ENCODE measurements around the gene INPP5A.

The INPP5A gene

DNA sequence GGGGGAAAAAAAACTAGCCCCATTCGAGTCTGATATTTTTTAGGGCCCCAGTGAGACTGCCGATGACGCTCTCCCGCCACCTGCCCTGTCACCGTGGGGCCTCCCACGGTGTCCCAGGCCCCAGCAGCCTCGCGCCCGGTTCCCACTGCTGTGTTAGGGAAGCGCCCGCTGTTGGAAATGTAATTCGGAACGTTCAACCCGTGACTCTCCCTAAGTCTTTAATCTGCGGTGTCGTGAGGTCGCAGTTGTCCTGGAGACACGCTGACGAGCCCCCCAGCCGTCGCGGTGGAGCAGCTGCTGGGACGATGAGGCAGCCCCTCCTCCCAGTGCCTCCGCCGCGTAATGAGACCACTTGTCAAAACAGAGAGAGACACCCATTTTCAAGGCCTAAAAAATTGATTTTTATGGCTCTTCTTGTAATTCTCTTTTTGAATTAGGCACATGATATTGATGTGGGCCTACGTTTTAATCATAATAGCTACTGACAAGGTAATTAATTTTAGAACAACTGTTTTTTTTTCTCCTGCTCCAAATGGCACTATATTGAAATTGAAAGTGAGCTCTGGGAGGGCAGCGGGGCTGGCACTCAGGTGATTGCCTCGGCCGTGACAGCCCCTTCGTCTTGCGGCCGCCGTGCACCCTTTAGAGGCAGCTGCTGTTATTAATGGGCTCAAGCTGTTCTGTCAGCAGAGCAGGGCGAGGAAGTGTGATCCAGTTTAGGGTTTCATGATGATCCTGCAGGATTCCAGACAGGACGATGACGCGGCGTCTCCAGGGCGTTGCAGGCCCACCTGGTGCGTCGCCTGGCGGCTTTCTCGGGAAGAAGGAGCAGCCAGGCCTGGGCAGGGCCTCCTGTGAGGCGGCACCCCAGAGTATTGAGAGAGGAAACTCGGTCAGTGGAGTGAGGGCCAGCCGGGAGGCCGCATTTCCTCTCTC is 185.1 kb downstream of the INPP5A start:
- H3K27me3 ChIP-seq (ENCODE audit: insufficient read depth, low read length, poor library complexity), result no peaks in the 10 kb centered on the region
- no peaks in the 10 kb centered on the region for H3K4me1 ChIP-seq (ENCODE audit: control insufficient read depth, low read depth, low read length)
- WGBS (ENCODE audit: extremely low coverage, insufficient coverage, low lambda C conversion rate), result no CpG with 5 or more reads among the region's 48 CpGs
- H2BK15ac ChIP-seq (replicated peaks; ENCODE audit: low read depth), result no peak overlapping the region
- H3K56ac ChIP-seq (ENCODE audit: low read length), result no peak overlapping the region
- H3K4ac ChIP-seq (ENCODE audit: low read depth, low read length), result no peak overlapping the region
- H3K27ac ChIP-seq (ENCODE audit: low read depth, low read length), result no peak overlapping the region
- no peaks in the 10 kb centered on the region for H3K79me2 ChIP-seq (ENCODE audit: control insufficient read depth, insufficient read depth, low read length)
- H2AK5ac ChIP-seq (ENCODE audit: low read length), result no peak overlapping the region
- no peak overlapping the region for H2BK5ac ChIP-seq (ENCODE audit: low read length)
- H4K8ac ChIP-seq (ENCODE audit: low read depth, low read length), result no peak overlapping the region
- H3K79me1 ChIP-seq (ENCODE audit: low read length), result no peaks in the 10 kb centered on the region
- no peak overlapping the region for H4K5ac ChIP-seq (ENCODE audit: low read length)
- DNase-seq, result no peak
- no peak overlapping the region for H3K4me3 ChIP-seq (ENCODE audit: low read length)
- no peak overlapping the region for H2BK120ac ChIP-seq (ENCODE audit: low read depth, low read length)
- no peaks in the 10 kb centered on the region for H3K36me3 ChIP-seq (ENCODE audit: control insufficient read depth, insufficient read depth, low read length)
- H3K23ac ChIP-seq (ENCODE audit: low read length), result no peak overlapping the region
- no peak overlapping the region for H3K4me2 ChIP-seq (ENCODE audit: low read length)
- H3K9ac ChIP-seq (ENCODE audit: low read length), result no peak overlapping the region
- no peak overlapping the region for H3K18ac ChIP-seq (ENCODE audit: low read length)

DNA sequence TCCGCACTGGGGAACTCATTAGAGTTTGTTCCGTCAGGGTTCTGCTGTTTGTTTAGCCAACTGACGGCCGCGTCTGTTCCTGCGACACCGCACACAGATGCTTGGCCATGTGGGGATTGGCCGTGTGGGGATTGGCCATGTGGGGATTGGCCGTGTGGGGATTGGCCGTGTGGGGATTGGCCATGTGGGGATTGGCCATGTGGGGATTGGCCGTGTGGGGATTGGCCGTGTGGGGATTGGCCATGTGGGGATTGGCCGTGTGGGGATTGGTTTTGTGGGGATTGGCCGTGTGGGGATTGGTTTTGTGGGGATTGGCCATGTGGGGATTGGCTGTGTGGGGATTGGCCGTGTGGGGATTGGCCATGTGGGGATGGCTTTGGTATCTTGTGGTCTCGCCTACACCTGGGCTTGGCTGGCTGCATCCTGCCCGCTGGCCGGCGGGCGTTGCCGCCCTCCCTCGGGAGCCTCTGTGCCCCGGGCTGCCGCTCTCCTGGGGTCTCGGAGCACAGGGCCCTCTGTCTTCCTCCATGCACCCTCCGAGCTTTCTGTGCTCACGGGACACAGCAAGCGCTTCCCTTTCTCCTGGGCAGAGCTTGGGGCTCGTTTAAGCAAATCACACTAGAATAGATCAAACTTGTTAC is 185.9 kb downstream of the INPP5A start:
- H3K27me3 ChIP-seq (ENCODE audit: insufficient read depth, low read length, poor library complexity), result no peaks in the 10 kb centered on the region
- H2BK5ac ChIP-seq (ENCODE audit: low read length), result no peak overlapping the region
- H3K27ac ChIP-seq (ENCODE audit: low read depth, low read length), result no peak overlapping the region
- no peak overlapping the region for H3K4me2 ChIP-seq (ENCODE audit: low read length)
- H3K56ac ChIP-seq (ENCODE audit: low read length), result no peak overlapping the region
- H3K9ac ChIP-seq (ENCODE audit: low read length), result no peak overlapping the region
- H2AK5ac ChIP-seq (ENCODE audit: low read length), result no peak overlapping the region
- H3K23ac ChIP-seq (ENCODE audit: low read length), result no peak overlapping the region
- H2BK15ac ChIP-seq (replicated peaks; ENCODE audit: low read depth), result no peak overlapping the region
- no peaks in the 10 kb centered on the region for H3K79me1 ChIP-seq (ENCODE audit: low read length)
- no peak overlapping the region for H4K5ac ChIP-seq (ENCODE audit: low read length)
- H3K79me2 ChIP-seq (ENCODE audit: control insufficient read depth, insufficient read depth, low read length), result no peaks in the 10 kb centered on the region
- no CpG with 5 or more reads among the region's 29 CpGs for WGBS (ENCODE audit: extremely low coverage, insufficient coverage, low lambda C conversion rate)
- H3K4me1 ChIP-seq (ENCODE audit: control insufficient read depth, low read depth, low read length), result no peaks in the 10 kb centered on the region
- no peak for DNase-seq
- H3K4me3 ChIP-seq (ENCODE audit: low read length), result no peak overlapping the region
- H4K8ac ChIP-seq (ENCODE audit: low read depth, low read length), result no peak overlapping the region
- no peak overlapping the region for H3K4ac ChIP-seq (ENCODE audit: low read depth, low read length)
- H3K36me3 ChIP-seq (ENCODE audit: control insufficient read depth, insufficient read depth, low read length), result no peaks in the 10 kb centered on the region
- H3K18ac ChIP-seq (ENCODE audit: low read length), result no peak overlapping the region
- no peak overlapping the region for H2BK120ac ChIP-seq (ENCODE audit: low read depth, low read length)

DNA sequence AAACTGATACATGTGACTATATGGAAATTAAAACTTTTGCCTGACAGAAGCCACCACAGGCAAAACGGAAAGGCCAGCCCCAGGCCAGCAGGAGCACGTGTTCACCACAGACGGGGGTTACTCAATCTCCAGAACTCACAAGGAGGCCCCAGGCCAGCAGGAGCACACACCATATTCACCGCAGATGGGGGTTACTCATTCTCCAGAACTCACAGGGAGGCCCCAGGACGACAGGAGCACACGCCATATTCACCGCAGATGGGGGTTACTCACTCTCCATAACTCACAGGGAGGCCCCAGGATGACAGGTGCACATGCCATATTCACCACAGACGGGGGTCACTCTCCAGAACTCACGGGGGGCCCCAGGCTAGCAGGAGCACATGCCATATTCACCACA is 186.9 kb downstream of the INPP5A start:
- no peak overlapping the region for H3K4me2 ChIP-seq (ENCODE audit: low read length)
- no peak overlapping the region for H3K56ac ChIP-seq (ENCODE audit: low read length)
- H3K79me1 ChIP-seq (ENCODE audit: low read length), result no peaks in the 10 kb centered on the region
- H2AK5ac ChIP-seq (ENCODE audit: low read length), result no peak overlapping the region
- H3K27ac ChIP-seq (ENCODE audit: low read depth, low read length), result no peak overlapping the region
- no peaks in the 10 kb centered on the region for H3K27me3 ChIP-seq (ENCODE audit: insufficient read depth, low read length, poor library complexity)
- H3K4me3 ChIP-seq (ENCODE audit: low read length), result no peak overlapping the region
- no peak overlapping the region for H3K18ac ChIP-seq (ENCODE audit: low read length)
- H2BK5ac ChIP-seq (ENCODE audit: low read length), result no peak overlapping the region
- H3K9ac ChIP-seq (ENCODE audit: low read length), result no peak overlapping the region
- no peaks in the 10 kb centered on the region for H3K79me2 ChIP-seq (ENCODE audit: control insufficient read depth, insufficient read depth, low read length)
- H3K23ac ChIP-seq (ENCODE audit: low read length), result no peak overlapping the region
- no peak for DNase-seq
- no peak overlapping the region for H4K8ac ChIP-seq (ENCODE audit: low read depth, low read length)
- H4K5ac ChIP-seq (ENCODE audit: low read length), result no peak overlapping the region
- H3K4ac ChIP-seq (ENCODE audit: low read depth, low read length), result no peak overlapping the region
- WGBS (ENCODE audit: extremely low coverage, insufficient coverage, low lambda C conversion rate), result no CpG with 5 or more reads among the region's 9 CpGs
- H2BK120ac ChIP-seq (ENCODE audit: low read depth, low read length), result no peak overlapping the region
- no peaks in the 10 kb centered on the region for H3K4me1 ChIP-seq (ENCODE audit: control insufficient read depth, low read depth, low read length)
- no peak overlapping the region for H2BK15ac ChIP-seq (replicated peaks; ENCODE audit: low read depth)
- no peaks in the 10 kb centered on the region for H3K36me3 ChIP-seq (ENCODE audit: control insufficient read depth, insufficient read depth, low read length)

DNA sequence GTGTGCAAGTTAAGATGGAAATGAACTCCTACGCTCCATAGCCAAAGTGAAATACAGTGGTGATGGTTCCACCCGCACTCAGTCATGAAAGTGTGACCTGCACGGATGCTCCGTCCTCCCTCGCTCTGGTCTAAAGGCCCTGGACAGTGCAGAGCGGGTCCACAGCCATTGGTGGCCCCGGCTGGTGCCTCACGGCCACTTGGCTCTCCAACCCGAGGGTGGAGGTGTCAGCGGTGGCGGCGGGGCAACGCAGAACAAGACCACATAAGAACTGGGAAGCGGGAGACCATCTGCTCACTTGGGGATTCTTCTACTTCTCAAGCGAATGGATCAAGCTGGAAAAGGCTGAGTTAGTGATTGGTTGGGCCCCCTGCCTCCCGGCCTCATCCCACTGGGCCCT is 187.6 kb downstream of the INPP5A start:
- H3K36me3 ChIP-seq (ENCODE audit: control insufficient read depth, insufficient read depth, low read length), result no peaks in the 10 kb centered on the region
- H3K4me1 ChIP-seq (ENCODE audit: control insufficient read depth, low read depth, low read length), result no peaks in the 10 kb centered on the region
- H2AK5ac ChIP-seq (ENCODE audit: low read length), result no peak overlapping the region
- no peak overlapping the region for H3K18ac ChIP-seq (ENCODE audit: low read length)
- no peak overlapping the region for H2BK15ac ChIP-seq (replicated peaks; ENCODE audit: low read depth)
- no peak overlapping the region for H2BK120ac ChIP-seq (ENCODE audit: low read depth, low read length)
- DNase-seq, result no peak
- H3K4ac ChIP-seq (ENCODE audit: low read depth, low read length), result no peak overlapping the region
- WGBS (ENCODE audit: extremely low coverage, insufficient coverage, low lambda C conversion rate), result no CpG with 5 or more reads among the region's 16 CpGs
- H2BK5ac ChIP-seq (ENCODE audit: low read length), result no peak overlapping the region
- no peaks in the 10 kb centered on the region for H3K79me2 ChIP-seq (ENCODE audit: control insufficient read depth, insufficient read depth, low read length)
- H3K23ac ChIP-seq (ENCODE audit: low read length), result no peak overlapping the region
- H3K4me3 ChIP-seq (ENCODE audit: low read length), result no peak overlapping the region
- no peak overlapping the region for H3K27ac ChIP-seq (ENCODE audit: low read depth, low read length)
- no peak overlapping the region for H4K5ac ChIP-seq (ENCODE audit: low read length)
- no peak overlapping the region for H3K9ac ChIP-seq (ENCODE audit: low read length)
- H3K79me1 ChIP-seq (ENCODE audit: low read length), result no peaks in the 10 kb centered on the region
- no peak overlapping the region for H4K8ac ChIP-seq (ENCODE audit: low read depth, low read length)
- no peak overlapping the region for H3K56ac ChIP-seq (ENCODE audit: low read length)
- H3K27me3 ChIP-seq (ENCODE audit: insufficient read depth, low read length, poor library complexity), result no peaks in the 10 kb centered on the region
- H3K4me2 ChIP-seq (ENCODE audit: low read length), result no peak overlapping the region

DNA sequence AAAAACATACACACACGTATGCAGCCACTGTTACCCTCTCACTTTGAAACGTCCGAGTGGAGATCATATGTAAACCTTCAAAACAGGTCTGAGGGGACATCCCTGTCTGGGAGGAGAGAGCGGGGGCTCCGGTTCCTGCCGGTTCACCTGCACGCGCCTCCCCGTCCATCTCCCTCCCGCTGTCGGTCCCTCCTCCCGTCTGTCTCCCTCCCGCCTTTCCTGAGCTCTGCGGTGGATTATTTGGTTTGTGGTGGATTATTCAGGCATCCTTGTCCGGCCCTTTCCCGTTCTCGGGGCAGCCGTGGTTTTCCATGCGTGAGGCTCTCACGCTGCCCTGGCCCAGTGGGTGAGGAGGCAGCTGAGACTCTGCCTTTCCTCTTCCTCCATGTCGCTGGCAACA is 188.6 kb downstream of the INPP5A start:
- Histone ChIP-seq H2BK15ac (replicated peaks; ENCODE audit: low read depth) (no peak overlapping the region), H3K79me2 (ENCODE audit: control insufficient read depth, insufficient read depth, low read length) (no peaks in the 10 kb centered on the region)

More for the DNA sequence above, 188.6 kb downstream of the INPP5A start:
- H3K4me3 ChIP-seq (ENCODE audit: low read length), result no peak overlapping the region
- no peak overlapping the region for H3K56ac ChIP-seq (ENCODE audit: low read length)
- H3K27ac ChIP-seq (ENCODE audit: low read depth, low read length), result no peak overlapping the region
- no peaks in the 10 kb centered on the region for H3K27me3 ChIP-seq (ENCODE audit: insufficient read depth, low read length, poor library complexity)
- no peak overlapping the region for H2BK120ac ChIP-seq (ENCODE audit: low read depth, low read length)
- no peaks in the 10 kb centered on the region for H3K4me1 ChIP-seq (ENCODE audit: control insufficient read depth, low read depth, low read length)
- no peak overlapping the region for H4K8ac ChIP-seq (ENCODE audit: low read depth, low read length)
- H2AK5ac ChIP-seq (ENCODE audit: low read length), result no peak overlapping the region
- no peak overlapping the region for H3K4ac ChIP-seq (ENCODE audit: low read depth, low read length)
- H3K36me3 ChIP-seq (ENCODE audit: control insufficient read depth, insufficient read depth, low read length), result no peaks in the 10 kb centered on the region
- H2BK5ac ChIP-seq (ENCODE audit: low read length), result no peak overlapping the region
- no peak for DNase-seq
- no peak overlapping the region for H3K9ac ChIP-seq (ENCODE audit: low read length)
- WGBS (ENCODE audit: extremely low coverage, insufficient coverage, low lambda C conversion rate), result no CpG with 5 or more reads among the region's 21 CpGs
- no peak overlapping the region for H3K18ac ChIP-seq (ENCODE audit: low read length)
- H3K79me1 ChIP-seq (ENCODE audit: low read length), result no peaks in the 10 kb centered on the region
- H3K4me2 ChIP-seq (ENCODE audit: low read length), result no peak overlapping the region
- H3K23ac ChIP-seq (ENCODE audit: low read length), result no peak overlapping the region
- H4K5ac ChIP-seq (ENCODE audit: low read length), result no peak overlapping the region

Measured in mesendoderm (in vitro differentiated cells).